WTC11 (cell line): Measurements from ENCODE around the gene FGD3. TPM values are rescaled to one million over a fixed set of nuclear protein-coding genes. Genes with fewer than 3 reads are reported as not detected.

Source experiments
- ATAC-seq: fragments of 200-7000 bp; cut with Tn5 transposase; 2 replicates; pipeline ENCODE4 v1.10.0; 2021; ENCODE audit warnings: mild to moderate bottlenecking, moderate library complexity
- CTCF ChIA-PET: fragments of 300-600 bp; sonication (Branson Sonifier 250); formaldehyde crosslinking; loops from one replicate; lab custom pipeline; 2021; ENCODE audit warnings: antibody characterized with exemption; lab: Charles Lee
- POLR2A ChIA-PET: fragments of 350-600 bp; sonication (Branson Sonifier 250); formaldehyde crosslinking; loops from one replicate; lab custom pipeline; 2021; ENCODE audit warnings: antibody characterized with exemption; lab: Charles Lee
- DNase-seq: peaks from one replicate; pipeline ENCODE4 v3.0.0; 2021; ENCODE audit warnings: low spot score
- H3K27ac Mint-ChIP-seq: 2 replicates; pipeline ENCODE4 v1.8.0; 2021; ENCODE audit warnings: mixed read lengths
- H3K27me3 Mint-ChIP-seq: 2 replicates; pipeline ENCODE4 v1.8.0; 2021; ENCODE audit warnings: low read depth, mild to moderate bottlenecking, moderate library complexity, mixed read lengths
- H3K36me3 Mint-ChIP-seq: 2 replicates; pipeline ENCODE4 v1.8.0; 2021; ENCODE audit warnings: mixed read lengths
- H3K4me1 Mint-ChIP-seq: 2 replicates; pipeline ENCODE4 v1.8.0; 2022; ENCODE audit warnings: mixed read lengths
- H3K4me3 Mint-ChIP-seq: 2 replicates; pipeline ENCODE4 v1.8.0; 2021; ENCODE audit warnings: mild to moderate bottlenecking, moderate library complexity, mixed read lengths
- H3K9me3 Mint-ChIP-seq: 2 replicates; pipeline ENCODE4 v1.8.0; 2021; ENCODE audit warnings: mixed read lengths
- ARID4B ChIP-seq: sonication (generic); formaldehyde crosslinking; IDR thresholded peaks from 2 replicates; pipeline ENCODE4 v1.8.0; 2023; ENCODE audit warnings: missing genetic modification reagents, mild to moderate bottlenecking, borderline replicate concordance
- ATF1 ChIP-seq: sonication (generic); formaldehyde crosslinking; IDR thresholded peaks from 2 replicates; pipeline ENCODE4 v1.8.1; 2023; ENCODE audit warnings: mild to moderate bottlenecking, moderate library complexity, missing genetic modification reagents
- ATF6 ChIP-seq: sonication (generic); formaldehyde crosslinking; IDR thresholded peaks from 2 replicates; pipeline ENCODE4 v1.8.1; 2023; ENCODE audit warnings: mild to moderate bottlenecking, missing genetic modification reagents
- CBFB ChIP-seq: sonication (generic); formaldehyde crosslinking; IDR thresholded peaks from 2 replicates; pipeline ENCODE4 v1.8.1; 2022; ENCODE audit warnings: mild to moderate bottlenecking, low read depth, missing genetic modification reagents
- CREB1 ChIP-seq: sonication (generic); formaldehyde crosslinking; IDR thresholded peaks from 2 replicates; pipeline ENCODE4 v1.8.0; 2023; ENCODE audit warnings: mild to moderate bottlenecking, missing genetic modification reagents
- E2F5 ChIP-seq: sonication (generic); formaldehyde crosslinking; IDR thresholded peaks from 2 replicates; pipeline ENCODE4 v1.8.1; 2022; ENCODE audit warnings: mild to moderate bottlenecking, moderate library complexity, missing genetic modification reagents
- FOXJ3 ChIP-seq: sonication (generic); formaldehyde crosslinking; IDR thresholded peaks from 2 replicates; pipeline ENCODE4 v1.9.0; 2021; ENCODE audit warnings: missing genetic modification reagents, mild to moderate bottlenecking, borderline replicate concordance
- FOXP1 ChIP-seq: sonication (generic); formaldehyde crosslinking; IDR thresholded peaks from 2 replicates; pipeline ENCODE4 v1.8.0; 2022; ENCODE audit warnings: missing genetic modification reagents, mild to moderate bottlenecking, moderate library complexity, borderline replicate concordance
- KAT7 ChIP-seq: sonication (generic); formaldehyde crosslinking; IDR thresholded peaks from 2 replicates; pipeline ENCODE4 v1.8.1; 2023; ENCODE audit warnings: missing genetic modification reagents, mild to moderate bottlenecking, borderline replicate concordance
- NFATC4 ChIP-seq: fragments of 250-450 bp; sonication (Bioruptor Pico); IDR thresholded peaks from 2 replicates; pipeline ENCODE4 v1.9.0; 2021; ENCODE audit warnings: mild to moderate bottlenecking
- NFE2L1 ChIP-seq: sonication (generic); formaldehyde crosslinking; IDR thresholded peaks from 2 replicates; pipeline ENCODE4 v1.8.1; 2023; ENCODE audit warnings: missing genetic modification reagents
- SP1 ChIP-seq: sonication (generic); formaldehyde crosslinking; conservative IDR thresholded peaks from 2 replicates; pipeline ENCODE4 v1.8.1; 2022; ENCODE audit warnings: missing genetic modification reagents
- USF1 ChIP-seq: sonication (generic); formaldehyde crosslinking; IDR thresholded peaks from 2 replicates; pipeline ENCODE4 v1.8.0; 2022; ENCODE audit warnings: mild to moderate bottlenecking, missing genetic modification reagents
- ZBTB43 ChIP-seq: sonication (generic); formaldehyde crosslinking; IDR thresholded peaks from 2 replicates; pipeline ENCODE4 v1.8.1; 2023; ENCODE audit warnings: mild to moderate bottlenecking, missing genetic modification reagents
- ZNF281 ChIP-seq: sonication (generic); formaldehyde crosslinking; IDR thresholded peaks from 2 replicates; pipeline ENCODE4 v1.8.0; 2023; ENCODE audit warnings: mild to moderate bottlenecking, missing genetic modification reagents
- ZNF512 ChIP-seq: sonication (generic); formaldehyde crosslinking; IDR thresholded peaks from 2 replicates; pipeline ENCODE4 v1.8.1; 2022; ENCODE audit warnings: missing genetic modification reagents, borderline replicate concordance
- total RNA-seq: library from RNA; stranded (reverse); gene quantifications from 3 replicates; pipeline ENCODE4 v1.2.3, GENCODE V29; 2021

FGD3 gene
- total RNA-seq, 1 experiment from 2014 or later: 1.9 TPM

- CTCF ChIA-PET: no interaction called here
- Mint-ChIP-seq H3K27me3 (peaks cover 8% of the 10 kb centered on the region; the same call in 1 of the 2 replicates), H3K9me3 (peaks cover 22% of the 10 kb centered on the region), H3K4me1 (peaks cover 12% of the 10 kb centered on the region)
- no peak for TF ChIP-seq ATF1 (CRISPR knock-in tag)
- TF ChIP-seq ZNF512 (CRISPR knock-in tag): no peak
- no peak for TF ChIP-seq ZBTB43 (CRISPR knock-in tag)
- no peak for TF ChIP-seq NFE2L1 (CRISPR knock-in tag)
- no peak for TF ChIP-seq CBFB
- TF ChIP-seq, all 79 proteins: peak for 0
- no peak for ATAC-seq
- peaks cover 13% of the 10 kb centered on the region for H3K36me3 Mint-ChIP-seq
- no peak overlapping the region for H3K27ac Mint-ChIP-seq
- no peak for DNase-seq
- H3K4me3 Mint-ChIP-seq: no peak overlapping the region
- POLR2A ChIA-PET: interaction anchor here (0.6 kb wide), 1 partner anchor 191 kb away, joined by 3 read pairs; the partner anchor contains the start of gene NINJ1
These were observed 4.4 kb upstream of the FGD3 start for GRCh38 chr9:92942688-92943616.

GRCh38 chr9:92944921-92945320 is 2.4 kb upstream of the FGD3 start:
- Mint-ChIP-seq H3K27ac (no peak overlapping the region), H3K36me3 (peaks cover 13% of the 10 kb centered on the region), H3K9me3 (peaks cover 22% of the 10 kb centered on the region), H3K27me3 (peaks cover 11% of the 10 kb centered on the region; the same call in 1 of the 2 replicates), H3K4me3 (no peak overlapping the region), H3K4me1 (peaks cover 15% of the 10 kb centered on the region)
- ATAC-seq (no peak), DNase-seq (no peak)
- ChIA-PET POLR2A (no interaction called here), CTCF (interaction anchor here (0.5 kb wide), 1 partner anchor 14 kb away, joined by 3 read pairs; no protein-coding TSS in a partner anchor)
- TF ChIP-seq E2F5 (CRISPR knock-in tag): no peak
- TF ChIP-seq FOXJ3 (CRISPR knock-in tag): no peak
- TF ChIP-seq ZNF281 (CRISPR knock-in tag): no peak
- TF ChIP-seq FOXP1: no peak
- no peak for TF ChIP-seq ATF6 (CRISPR knock-in tag)

GRCh38 chr9:92945796-92946195 is 1.5 kb upstream of the FGD3 start:
- ATAC-seq: no peak
- no peak overlapping the region for H3K4me3 Mint-ChIP-seq
- H3K27me3 Mint-ChIP-seq: peaks cover 11% of the 10 kb centered on the region; the same call in 1 of the 2 replicates
- CTCF ChIA-PET: no interaction called here
- H3K27ac Mint-ChIP-seq: no peak overlapping the region
- POLR2A ChIA-PET: no interaction called here
- peaks cover 13% of the 10 kb centered on the region for H3K36me3 Mint-ChIP-seq
- H3K4me1 Mint-ChIP-seq: peaks cover 12% of the 10 kb centered on the region
- peaks cover 22% of the 10 kb centered on the region for H3K9me3 Mint-ChIP-seq
- no peak for DNase-seq
- TF ChIP-seq KAT7 (CRISPR knock-in tag) (no peak), SP1 (CRISPR knock-in tag) (no peak), ARID4B (CRISPR knock-in tag) (no peak), NFATC4 (CRISPR knock-in tag) (no peak), ATF1 (CRISPR knock-in tag) (no peak), CREB1 (CRISPR knock-in tag) (no peak), USF1 (CRISPR knock-in tag) (no peak)
